Renal cortical epithelial cell (primary cell): ENCODE results near the gene DMRT3. TPM values are rescaled to one million over a fixed set of nuclear protein-coding genes. Genes with fewer than 3 reads are reported as not detected.
"Not testable (repeated sequence)": the region's sequence is repeated elsewhere in the genome, so short reads cannot be mapped to it uniquely, and the experiment has no call there.

Experiments used
- DNase-seq: peaks from one replicate; pipeline ENCODE4 v3.0.0-alpha.2; 2011; ENCODE audit warnings: low read depth
- total RNA-seq: library from RNA; depleted of rRNA; stranded (reverse); fragments of >200 nt; gene quantifications from 2 replicates; pipeline ENCODE4 v1.2.3, GENCODE V29; 2014

The DMRT3 gene
- total RNA-seq, 1 donor from 2014 or later, result not detected

- no peak for DNase-seq
Measured at GRCh38 chr9:971901-972500, 4.5 kb upstream of the DMRT3 start.

GRCh38 chr9:972501-973294 is 3.8 kb upstream of the DMRT3 start:
- DNase-seq, result no peak

DNA sequence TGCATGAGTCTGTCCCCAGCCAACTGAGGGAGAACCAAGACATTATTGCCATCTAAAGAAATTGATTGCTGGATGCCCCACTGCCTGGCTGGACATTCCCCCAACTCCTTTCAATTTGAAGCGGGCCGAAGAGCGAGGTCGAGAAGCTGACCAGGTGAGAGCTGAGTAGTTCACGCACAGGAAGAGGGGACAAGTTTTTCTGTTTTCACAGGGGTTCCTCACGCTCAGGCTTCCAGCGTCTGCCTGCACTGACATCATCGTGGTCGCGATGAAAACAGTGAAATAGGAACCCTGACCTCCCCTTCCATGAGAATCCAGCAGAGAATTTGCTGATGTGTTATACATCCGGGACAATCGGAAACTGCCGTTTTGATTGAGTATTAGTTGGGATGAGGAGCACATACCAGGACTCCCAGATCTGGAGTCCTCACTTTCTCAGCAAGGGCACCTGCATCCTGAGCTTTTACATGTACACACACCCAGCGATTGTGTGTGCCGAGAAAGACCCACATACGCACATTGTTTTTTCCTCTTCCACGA is 3.1 kb upstream of the DMRT3 start:
- no peak for DNase-seq

- DNase-seq, result no peak
Measured at GRCh38 chr9:974031-974995, 2.1 kb upstream of the DMRT3 start.

GRCh38 chr9:974996-975739 is 1.3 kb upstream of the DMRT3 start:
- DNase-seq, result no peak

DNA sequence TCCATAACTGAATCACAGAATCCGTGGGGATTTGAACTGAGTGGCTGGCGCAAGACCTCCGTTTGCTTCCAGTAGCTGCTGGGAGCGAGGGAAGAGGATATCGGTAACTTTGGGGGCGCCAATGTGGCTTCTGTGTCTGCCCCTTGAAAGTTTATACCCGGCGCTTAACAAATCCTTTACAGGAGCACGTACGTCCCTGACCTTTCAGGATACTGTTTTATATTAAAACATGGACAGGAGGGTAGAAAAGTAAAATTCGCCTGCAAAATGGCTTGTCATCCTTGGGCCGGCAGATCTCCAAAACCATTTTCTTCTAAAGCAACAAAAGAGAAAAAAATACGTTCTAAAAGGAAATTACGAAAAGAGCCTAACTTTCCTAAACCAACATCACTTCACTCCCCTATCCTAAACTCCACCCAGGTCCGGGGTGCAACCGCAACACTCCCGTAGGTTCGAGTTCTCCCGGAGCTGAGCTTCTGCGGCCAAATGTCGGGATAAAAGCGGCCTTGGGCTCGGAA is 656 bp upstream of the DMRT3 start:
- DNase-seq, result no peak

- DNase-seq, result no peak
Measured at GRCh38 chr9:976943-977837, 735 bp downstream of the DMRT3 start.

DNA sequence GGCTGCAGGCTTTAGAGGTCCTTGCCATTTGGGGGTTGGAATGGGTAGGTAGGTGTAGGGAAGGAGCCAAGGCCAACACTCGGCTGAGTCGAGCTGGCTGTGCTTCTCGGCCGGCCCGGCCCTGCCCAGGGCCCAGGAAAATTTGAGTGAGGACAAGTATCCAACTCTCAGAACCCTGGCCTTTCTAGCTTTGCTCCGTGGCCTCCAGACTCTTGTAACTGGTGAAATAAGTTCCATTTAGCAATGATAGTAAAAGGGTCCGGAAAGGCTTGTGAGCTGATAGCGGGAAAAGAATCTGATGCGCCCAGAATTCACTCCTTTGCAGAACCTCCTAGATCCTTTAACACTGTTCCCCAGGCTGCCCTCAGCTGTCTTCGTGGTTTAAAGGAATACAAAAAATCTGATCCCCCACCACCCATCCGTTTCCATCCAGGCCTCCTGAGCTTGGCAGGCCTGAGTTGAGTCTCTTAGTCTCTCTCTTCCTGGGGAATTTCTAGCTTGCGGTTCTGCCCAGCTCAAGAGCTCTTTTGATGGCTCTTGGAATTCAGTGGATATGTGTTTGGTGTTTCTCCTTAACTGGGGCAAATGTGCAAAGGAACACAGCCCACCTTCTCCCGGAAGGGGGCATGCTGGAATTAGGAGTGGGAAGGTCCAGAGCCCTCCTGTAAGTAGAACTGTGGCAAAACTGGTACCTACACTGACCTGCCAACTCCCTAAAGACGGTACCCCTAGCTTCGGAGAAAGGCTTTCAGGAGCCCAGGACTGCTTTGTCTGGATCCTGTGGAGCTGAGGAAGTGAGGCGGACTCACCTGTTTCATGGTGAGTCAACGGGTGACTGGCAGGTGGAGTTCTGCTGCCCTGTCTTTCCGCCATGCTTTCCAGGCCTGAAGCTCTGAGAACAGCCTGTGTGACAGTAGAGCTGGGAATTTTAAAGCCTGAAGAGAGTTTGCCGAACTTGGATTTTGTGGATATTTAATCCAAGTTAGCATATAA is 1.7 kb downstream of the DMRT3 start:
- DNase-seq, result no peak

- DNase-seq, result no peak
Measured at GRCh38 chr9:979983-980382, 3.5 kb downstream of the DMRT3 start.

DNA sequence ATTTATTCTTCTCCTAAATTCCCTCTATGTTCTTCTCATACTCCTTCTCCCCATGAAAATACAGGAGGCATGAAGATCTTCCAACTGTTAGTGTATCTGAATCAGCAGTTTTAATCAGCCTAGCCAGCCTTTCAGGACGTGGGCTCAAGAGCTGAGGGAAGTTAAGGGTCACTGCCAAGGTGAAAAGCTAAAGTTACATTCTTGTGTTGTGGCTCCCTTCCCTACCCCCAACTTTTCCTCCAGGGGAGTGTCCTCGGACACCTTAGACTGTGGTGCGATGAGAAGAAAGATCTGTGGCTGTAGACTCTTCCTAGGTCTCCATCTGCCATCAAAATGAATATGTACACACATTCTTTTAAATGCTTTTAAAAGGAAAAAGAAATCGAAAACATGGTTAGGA is 4.2 kb downstream of the DMRT3 start:
- DNase-seq, result no peak

- no peak for DNase-seq
Measured at GRCh38 chr9:981491-981898, 5.0 kb downstream of the DMRT3 start.

DNA sequence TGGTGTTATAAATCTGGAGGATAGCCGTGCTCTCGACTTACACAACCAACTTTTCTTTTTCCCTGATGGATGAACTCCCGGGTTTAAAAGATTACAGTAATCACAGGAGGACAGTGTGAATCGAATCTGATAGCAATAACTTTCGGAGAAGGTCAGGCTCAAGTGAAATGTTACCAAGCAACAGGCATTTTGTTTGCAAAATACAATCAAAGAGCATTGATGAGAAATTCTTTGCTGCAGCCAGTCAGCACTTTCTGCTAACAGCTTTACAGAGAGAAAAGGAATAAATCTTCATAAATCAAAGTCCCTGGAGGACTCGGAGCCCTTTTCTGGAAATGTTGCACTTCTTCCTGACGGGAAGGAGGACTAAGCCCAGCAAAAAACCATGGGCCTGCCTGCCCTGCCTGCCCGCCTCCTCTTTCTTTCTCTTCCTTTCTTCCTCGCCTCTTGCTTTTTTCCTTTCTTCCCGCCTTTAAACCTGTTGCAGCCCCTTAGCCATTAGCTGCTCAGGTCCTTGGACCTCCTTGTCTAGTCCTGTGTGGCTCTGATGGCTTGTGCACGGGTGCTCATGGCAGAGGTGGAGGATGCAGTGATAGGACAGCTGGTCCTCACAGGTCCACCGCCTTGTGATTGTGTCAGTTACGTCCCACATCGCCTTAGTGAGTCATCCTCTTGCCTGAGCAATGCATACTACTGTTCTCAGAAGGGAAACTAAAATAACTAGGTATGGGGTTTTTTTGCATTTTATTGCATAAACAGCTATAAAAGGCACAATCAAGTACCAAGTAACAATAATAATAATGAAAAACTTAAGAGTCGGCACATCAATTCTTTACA is 6.2 kb downstream of the DMRT3 start:
- no peak for DNase-seq

DNA sequence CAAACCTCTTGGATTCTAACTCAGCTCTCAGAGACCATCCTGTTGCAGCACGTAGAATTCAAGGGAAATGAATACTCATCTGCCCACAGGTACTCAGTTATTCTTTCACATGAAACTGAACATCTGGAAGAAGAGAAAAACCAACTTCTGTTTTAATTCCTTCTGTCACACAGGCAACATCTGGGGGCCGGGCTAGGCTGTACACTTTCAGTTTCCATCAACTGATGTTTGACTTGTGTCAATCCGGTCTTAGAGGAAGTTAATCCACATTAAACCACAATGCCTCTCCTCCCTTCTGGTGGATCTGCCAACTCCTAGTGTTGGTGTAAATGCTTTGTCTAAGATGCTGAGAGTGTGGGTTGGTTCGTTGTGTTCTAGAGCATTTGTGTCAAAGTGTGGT is 17.6 kb downstream of the DMRT3 start:
- DNase-seq, result no peak

GRCh38 chr9:995192-995591 is 18.7 kb downstream of the DMRT3 start:
- DNase-seq, result no peak

- DNase-seq, result peak; percentile 14
Measured at GRCh38 chr9:995781-996180, 19.3 kb downstream of the DMRT3 start.

- DNase-seq, result not testable (repeated sequence)
Measured at GRCh38 chr9:998299-999110, 22.1 kb downstream of the DMRT3 start.

DNA sequence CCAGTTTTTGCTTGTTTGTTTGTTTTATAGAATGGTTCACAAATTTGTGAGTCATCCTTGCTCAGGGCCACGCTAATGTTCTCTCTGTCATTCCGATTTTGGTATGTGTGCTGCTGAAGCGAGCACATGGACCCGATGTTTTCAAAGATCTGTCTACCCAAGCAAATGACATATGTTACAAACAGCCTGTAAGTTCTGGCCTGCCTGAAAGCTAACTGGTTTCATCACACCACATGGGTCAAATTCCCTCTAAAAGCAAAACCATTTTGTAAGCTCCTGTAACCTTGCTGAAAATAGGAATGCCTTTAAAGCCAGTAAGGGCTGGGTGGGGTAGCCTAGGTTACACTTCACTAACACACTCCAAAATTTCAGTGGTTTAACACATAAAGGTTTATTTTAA is 25.4 kb downstream of the DMRT3 start:
- no peak for DNase-seq
